ENCODE measurements around the gene GLE1.

The GLE1 gene

GRCh38 chr9:128512820-128513219 lies 8.3 kb downstream of the GLE1 start:
- TF ChIP-seq CTCF (IDR thresholded peaks at IDR 0.05; ENCODE audit: extremely low read depth, missing control alignments), result no peak
- no peak for DNase-seq (ENCODE audit: low spot score)

GRCh38 chr9:128521956-128522355 lies 17.4 kb downstream of the GLE1 start:
- TF ChIP-seq CTCF (IDR thresholded peaks at IDR 0.05; ENCODE audit: extremely low read depth, missing control alignments), result no peak
- DNase-seq (ENCODE audit: low spot score), result no peak

- TF ChIP-seq CTCF (IDR thresholded peaks at IDR 0.05; ENCODE audit: extremely low read depth, missing control alignments), result no peak
- DNase-seq (ENCODE audit: low spot score), result no peak
Measured at GRCh38 chr9:128523199-128523925, 18.8 kb downstream of the GLE1 start.

DNA sequence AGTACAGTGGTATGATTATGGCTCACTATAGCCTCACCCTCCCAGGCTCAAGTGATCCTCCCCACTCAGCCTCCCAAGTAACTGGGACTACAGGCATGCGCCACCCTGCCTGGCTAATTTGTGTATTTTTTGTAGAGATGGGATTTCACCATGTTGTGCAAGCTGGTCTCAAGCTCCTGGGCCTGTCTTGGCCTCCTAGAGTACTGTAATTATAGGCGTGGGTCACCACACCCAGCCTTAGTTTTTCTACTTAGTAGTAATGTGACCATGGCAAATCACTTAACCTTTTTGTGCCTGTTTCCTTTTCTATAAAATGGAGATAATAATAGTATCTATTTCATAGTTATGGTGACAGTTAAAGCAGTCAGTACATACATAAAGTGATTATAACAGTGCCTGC lies 22.2 kb downstream of the GLE1 start:
- no peak for TF ChIP-seq CTCF (IDR thresholded peaks at IDR 0.05; ENCODE audit: extremely low read depth, missing control alignments)

GRCh38 chr9:128528445-128529160 lies 24.1 kb downstream of the GLE1 start:
- TF ChIP-seq CTCF (IDR thresholded peaks at IDR 0.05; ENCODE audit: extremely low read depth, missing control alignments), result no peak
- no peak for DNase-seq (ENCODE audit: low spot score)

More for the DNA sequence above, 22.2 kb downstream of the GLE1 start:
- DNase-seq (ENCODE audit: low spot score), result no peak

DNA sequence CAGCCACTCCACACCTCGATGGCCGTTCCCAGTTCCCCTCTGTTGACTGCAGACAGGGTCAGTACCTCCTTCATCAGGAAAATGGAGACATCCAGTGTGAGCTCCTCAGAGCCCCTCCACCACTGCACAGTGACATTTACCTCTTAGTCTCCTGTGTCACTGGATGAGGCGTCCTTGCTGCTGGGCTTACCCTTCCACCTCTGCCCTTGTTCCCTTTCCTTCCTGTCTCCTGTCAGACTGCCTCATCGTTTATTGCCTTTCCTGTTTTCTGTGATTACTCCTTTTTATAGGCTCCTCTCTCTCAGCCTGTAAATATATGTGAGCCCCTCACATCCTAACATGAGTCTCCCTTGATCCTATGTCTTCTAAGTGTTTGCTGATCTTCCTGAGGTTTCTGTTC lies 24.7 kb downstream of the GLE1 start:
- DNase-seq (ENCODE audit: low spot score), result no peak
- TF ChIP-seq CTCF (IDR thresholded peaks at IDR 0.05; ENCODE audit: extremely low read depth, missing control alignments), result no peak

DNA sequence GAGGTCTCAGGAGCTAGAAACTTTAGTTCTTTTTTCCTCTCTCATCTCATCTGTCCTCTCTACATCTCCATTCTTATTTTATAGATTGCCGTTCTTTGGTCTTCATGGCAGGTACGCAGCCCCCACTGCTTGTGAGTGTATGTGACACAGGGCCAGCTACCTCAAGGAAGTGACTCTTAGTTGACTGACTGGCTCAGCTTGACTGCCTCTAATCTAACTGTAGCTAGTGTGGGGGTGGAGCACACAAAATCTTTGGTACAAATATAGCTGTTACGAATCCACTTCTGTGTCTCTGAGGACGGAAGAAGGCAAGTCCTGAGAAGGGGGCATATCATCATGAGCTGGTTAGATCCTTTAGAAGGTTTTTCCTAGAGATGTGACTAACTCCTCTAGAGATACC lies 28.1 kb downstream of the GLE1 start:
- DNase-seq (ENCODE audit: low spot score), result no peak
- no peak for TF ChIP-seq CTCF (IDR thresholded peaks at IDR 0.05; ENCODE audit: extremely low read depth, missing control alignments)
